DND-41 (cell line): ENCODE measurements around the gene SMARCC2.

ENCODE experiments used
- ATAC-seq: fragments of 200-7000 bp; cut with Tn5 transposase; 3 replicates; pipeline ENCODE4 v1.9.1; 2021; ENCODE audit warnings: low read depth; ENCODE audit not compliant: insufficient read depth
- DNase-seq: peaks from one replicate; pipeline ENCODE4 v3.0.0-alpha.2; 2020
- H2AFZ ChIP-seq: 2 replicates; pipeline ENCODE4 v1.6.0; 2012; ENCODE audit warnings: low read depth, low read length
- H3K27ac ChIP-seq: 2 replicates; pipeline ENCODE4 v1.5.1; 2012; ENCODE audit warnings: low read length, inconsistent platforms
- H3K27me3 ChIP-seq: fragments of 200-600 bp; sonication (generic); 2 replicates; pipeline ENCODE4 v1.6.0; 2012; ENCODE audit warnings: low read length, mild to moderate bottlenecking, inconsistent platforms; ENCODE audit not compliant: insufficient read depth, poor library complexity
- H3K36me3 ChIP-seq: 2 replicates; pipeline ENCODE4 v1.5.1; 2012; ENCODE audit warnings: low read length, inconsistent platforms; ENCODE audit not compliant: insufficient read depth
- H3K4me1 ChIP-seq: 2 replicates; pipeline ENCODE4 v1.5.1; 2012; ENCODE audit warnings: mild to moderate bottlenecking, low read length; ENCODE audit not compliant: insufficient read depth
- H3K4me2 ChIP-seq: 2 replicates; pipeline ENCODE4 v1.6.0; 2012; ENCODE audit warnings: mild to moderate bottlenecking, moderate library complexity, low read length, inconsistent platforms; ENCODE audit not compliant: insufficient read depth
- H3K4me3 ChIP-seq, 2 experiments: fragments of 200-600 bp in 1 of 2; shearing (Covaris generic) in 1 of 2; 2 replicates each; pipeline ENCODE4 v1.5.1; 2012 to 2016; ENCODE audit warnings: inconsistent platforms in 2 of 2, low read length in 2 of 2, mild to moderate bottlenecking in 2 of 2, low read depth in 1 of 2, moderate library complexity in 1 of 2
- H3K79me2 ChIP-seq: 2 replicates; pipeline ENCODE4 v1.6.0; 2012; ENCODE audit warnings: low read length, inconsistent platforms; ENCODE audit not compliant: insufficient read depth
- H3K9ac ChIP-seq: 2 replicates; pipeline ENCODE4 v1.6.0; 2012; ENCODE audit warnings: low read depth, mild to moderate bottlenecking, inconsistent platforms, low read length, moderate library complexity
- H3K9me3 ChIP-seq: 2 replicates; pipeline ENCODE4 v1.5.1; 2012; ENCODE audit warnings: low read length, moderate library complexity, mild to moderate bottlenecking, inconsistent platforms; ENCODE audit not compliant: insufficient read depth, severe bottlenecking
- H4K20me1 ChIP-seq: 2 replicates; pipeline ENCODE4 v1.6.0; 2012; ENCODE audit warnings: low read length; ENCODE audit not compliant: insufficient read depth
- EZH2 ChIP-seq: IDR thresholded peaks from 3 replicates; pipeline ENCODE4 v1.6.1; 2012; ENCODE audit warnings: borderline replicate concordance, low read depth, mild to moderate bottlenecking, moderate library complexity, low read length, inconsistent platforms; ENCODE audit not compliant: severe bottlenecking
- TF ChIP-seq, protein P1 (sequence below): IDR thresholded peaks from 2 replicates; pipeline ENCODE4 v1.5.1; 2012; ENCODE audit warnings: borderline replicate concordance, low read length, moderate library complexity, mild to moderate bottlenecking; ENCODE audit not compliant: poor library complexity, severe bottlenecking; ENCODE audit errors: extremely low read depth

The SMARCC2 gene

DNA sequence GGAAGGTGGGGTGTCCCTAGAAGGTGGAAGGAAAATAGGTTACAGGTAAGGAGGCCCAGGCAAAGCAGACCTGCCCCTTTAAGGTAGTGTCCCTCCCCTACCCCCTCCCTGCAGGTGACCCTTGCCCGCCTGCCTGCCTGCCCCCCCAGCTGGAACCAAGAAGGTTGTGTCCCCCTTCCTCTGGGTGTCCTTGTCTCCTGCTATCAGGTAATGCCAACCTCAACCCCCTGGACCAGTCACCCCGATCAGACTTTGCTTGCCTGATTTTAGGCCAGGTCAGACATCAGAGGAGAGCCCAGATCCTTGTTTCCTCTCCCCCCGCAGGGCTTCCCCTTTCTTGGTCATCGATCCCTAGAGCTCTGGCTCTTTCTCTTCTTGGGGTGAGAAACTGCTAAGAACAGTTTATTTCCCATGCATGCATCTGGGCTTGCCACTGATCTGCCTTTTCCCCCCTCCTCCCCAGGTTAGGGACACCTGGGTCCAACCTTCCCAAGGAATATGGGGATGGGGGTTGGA lies 40.7 kb upstream of the SMARCC2 start, which contains the start of gene SLC39A5:
TSS of gene SLC39A5 (plus strand) at position 136 of the 516 bp plus-strand sequence. CDS start 1,224 bp downstream, outside the sequence.
- ATAC-seq = no peak
- DNase-seq = no peak
- Histone ChIP-seq H3K36me3 (peaks cover 17% of the 10 kb centered on the region), H3K4me1 (peaks cover 14% of the 10 kb centered on the region), H3K9me3 (no peaks in the 10 kb centered on the region), H2AFZ (no peak within 1 kb of the TSS), H3K9ac (no peak within 1 kb of the TSS), H3K79me2 (peaks cover 11% of the 10 kb centered on the region), H3K4me2 (no peak within 1 kb of the TSS), H3K4me3 (no peak within 1 kb of the TSS), H3K27ac (no peak within 1 kb of the TSS), H4K20me1 (no peaks in the 10 kb centered on the region), H3K27me3 (no peaks in the 10 kb centered on the region)
- TF ChIP-seq, protein P1, sequence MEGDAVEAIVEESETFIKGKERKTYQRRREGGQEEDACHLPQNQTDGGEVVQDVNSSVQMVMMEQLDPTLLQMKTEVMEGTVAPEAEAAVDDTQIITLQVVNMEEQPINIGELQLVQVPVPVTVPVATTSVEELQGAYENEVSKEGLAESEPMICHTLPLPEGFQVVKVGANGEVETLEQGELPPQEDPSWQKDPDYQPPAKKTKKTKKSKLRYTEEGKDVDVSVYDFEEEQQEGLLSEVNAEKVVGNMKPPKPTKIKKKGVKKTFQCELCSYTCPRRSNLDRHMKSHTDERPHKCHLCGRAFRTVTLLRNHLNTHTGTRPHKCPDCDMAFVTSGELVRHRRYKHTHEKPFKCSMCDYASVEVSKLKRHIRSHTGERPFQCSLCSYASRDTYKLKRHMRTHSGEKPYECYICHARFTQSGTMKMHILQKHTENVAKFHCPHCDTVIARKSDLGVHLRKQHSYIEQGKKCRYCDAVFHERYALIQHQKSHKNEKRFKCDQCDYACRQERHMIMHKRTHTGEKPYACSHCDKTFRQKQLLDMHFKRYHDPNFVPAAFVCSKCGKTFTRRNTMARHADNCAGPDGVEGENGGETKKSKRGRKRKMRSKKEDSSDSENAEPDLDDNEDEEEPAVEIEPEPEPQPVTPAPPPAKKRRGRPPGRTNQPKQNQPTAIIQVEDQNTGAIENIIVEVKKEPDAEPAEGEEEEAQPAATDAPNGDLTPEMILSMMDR = no peak

DNA sequence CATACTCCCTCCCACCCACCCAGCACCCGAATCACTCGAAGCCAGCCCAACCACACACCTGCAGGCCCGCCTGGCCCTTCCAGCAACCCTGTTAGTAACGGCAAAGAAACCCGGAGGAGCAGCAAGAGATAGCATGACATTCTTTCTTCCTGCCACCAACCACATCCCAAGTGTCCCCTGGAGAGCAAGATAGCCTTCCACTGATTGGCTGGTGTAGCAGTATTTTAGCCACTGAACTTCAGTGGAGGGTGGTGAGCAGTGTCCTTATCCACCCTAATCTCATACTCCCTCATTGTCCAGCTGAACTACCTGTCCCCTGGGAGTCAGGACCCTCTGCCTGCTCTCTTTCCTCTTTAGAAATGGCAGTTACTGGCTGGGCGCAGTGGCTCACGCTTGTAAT lies 39.8 kb upstream of the SMARCC2 start:
- Histone ChIP-seq H3K9me3 (no peaks in the 10 kb centered on the region), H3K4me3 (no peak overlapping the region), H3K79me2 (peaks cover 18% of the 10 kb centered on the region), H3K4me2 (no peak overlapping the region), H3K9ac (no peak overlapping the region), H3K27me3 (no peaks in the 10 kb centered on the region), H3K27ac (no peak overlapping the region), H3K4me1 (peaks cover 19% of the 10 kb centered on the region), H3K36me3 (peaks cover 17% of the 10 kb centered on the region), H2AFZ (no peak overlapping the region), H4K20me1 (no peaks in the 10 kb centered on the region)
- TF ChIP-seq, protein P1 = no peak
- TF ChIP-seq EZH2 = no peak
- ATAC-seq (no peak), DNase-seq (no peak)

DNA sequence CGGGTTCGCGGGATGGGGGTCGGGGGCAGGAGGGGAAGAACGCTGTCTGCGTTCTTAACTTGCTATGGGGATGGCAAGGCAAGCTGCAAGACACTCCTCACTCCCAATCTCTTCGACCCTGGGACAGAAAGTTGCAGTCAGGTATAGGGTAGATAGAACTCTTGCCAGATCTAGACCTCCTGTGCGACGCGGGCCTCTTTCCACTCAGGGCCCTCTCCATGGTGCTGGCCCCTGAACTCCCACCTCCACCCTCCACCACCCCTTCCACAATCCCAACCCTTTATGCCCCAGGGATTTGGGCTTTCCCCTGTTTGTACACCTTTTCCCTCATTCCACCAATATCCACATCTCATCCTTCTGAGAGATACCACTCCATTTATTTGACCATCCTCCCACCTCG lies 35.7 kb upstream of the SMARCC2 start:
- TF ChIP-seq EZH2 = no peak
- TF ChIP-seq, protein P1 = no peak
- H3K79me2 ChIP-seq = peaks cover 43% of the 10 kb centered on the region
- H3K9me3 ChIP-seq = no peaks in the 10 kb centered on the region
- ATAC-seq (no peak), DNase-seq (peak; percentile 34)
- H3K36me3 ChIP-seq = peaks cover 17% of the 10 kb centered on the region
- H3K4me1 ChIP-seq = peaks cover 51% of the 10 kb centered on the region
- H3K9ac ChIP-seq = peak overlapping the region; percentile 65
- 0 out of 2 replicates have a peak, but pooled peaks cover 3% of the 10 kb centered on the region for H4K20me1 ChIP-seq
- H3K27ac ChIP-seq = peak overlapping the region; percentile 65
- peak overlapping the region; percentile 67; a peak in 3 of 4 replicates for H3K4me3 ChIP-seq
- peak overlapping the region; percentile 97 for H3K4me2 ChIP-seq
- H2AFZ ChIP-seq = peak overlapping the region; percentile 82; the same call in 1 of the 2 replicates
- no peaks in the 10 kb centered on the region for H3K27me3 ChIP-seq
